NCI-H82 treated with DMSO at 0.1 percent for 48 hours (cell line): Measurements from ENCODE around the gene ERAL1.
"Not testable (repeated sequence)": the region's sequence is repeated elsewhere in the genome, so short reads cannot be mapped to it uniquely, and the experiment has no call there.

Experiments used
- DNase-seq: peaks from one replicate; lab custom pipeline; 2025; ENCODE audit not compliant: unreplicated experiment; lab: John Stamatoyannopoulos, UW

ERAL1 gene

DNA sequence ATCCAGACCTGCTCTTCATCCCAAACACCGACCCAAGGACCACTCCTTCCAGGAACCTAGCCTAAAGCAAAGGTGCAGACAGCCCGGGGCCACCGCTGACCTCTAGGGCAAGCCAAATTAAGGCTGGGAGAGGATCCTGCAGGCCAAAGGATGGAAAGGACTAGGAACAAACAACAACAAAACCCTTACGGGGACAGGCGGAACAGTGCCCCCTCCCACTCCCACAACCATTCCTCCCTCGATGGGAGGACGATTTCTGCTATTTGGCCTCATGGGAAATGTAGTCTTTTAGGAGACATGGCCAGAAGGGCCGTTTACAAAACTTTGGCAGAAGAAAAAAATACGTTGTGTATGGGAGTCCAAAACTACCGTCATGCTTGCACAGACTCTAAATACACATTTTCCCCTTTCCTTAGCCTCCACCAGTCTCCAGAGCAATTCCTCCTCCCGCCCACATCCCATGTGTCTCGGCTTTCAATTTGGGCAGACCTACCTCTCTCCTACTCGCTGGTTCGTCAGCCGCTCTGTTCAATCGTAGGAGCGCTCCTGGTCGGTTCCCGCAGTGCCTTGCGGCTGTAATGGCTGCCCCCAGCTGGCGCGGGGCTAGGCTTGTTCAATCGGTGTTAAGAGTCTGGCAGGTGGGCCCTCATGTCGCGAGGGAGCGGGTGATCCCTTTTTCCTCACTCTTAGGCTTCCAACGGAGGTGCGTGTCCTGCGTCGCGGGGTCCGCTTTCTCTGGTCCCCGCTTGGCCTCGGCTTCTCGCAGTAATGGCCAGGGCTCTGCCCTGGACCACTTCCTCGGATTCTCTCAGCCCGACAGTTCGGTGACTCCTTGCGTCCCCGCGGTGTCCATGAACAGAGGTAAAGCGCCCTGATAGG is at the start of gene ERAL1:
TSS of gene ERAL1 (plus strand) at position 560 of the 879 bp plus-strand sequence. CDS start at position 579, 19 bp downstream.
- peak; percentile 83 for DNase-seq

DNA sequence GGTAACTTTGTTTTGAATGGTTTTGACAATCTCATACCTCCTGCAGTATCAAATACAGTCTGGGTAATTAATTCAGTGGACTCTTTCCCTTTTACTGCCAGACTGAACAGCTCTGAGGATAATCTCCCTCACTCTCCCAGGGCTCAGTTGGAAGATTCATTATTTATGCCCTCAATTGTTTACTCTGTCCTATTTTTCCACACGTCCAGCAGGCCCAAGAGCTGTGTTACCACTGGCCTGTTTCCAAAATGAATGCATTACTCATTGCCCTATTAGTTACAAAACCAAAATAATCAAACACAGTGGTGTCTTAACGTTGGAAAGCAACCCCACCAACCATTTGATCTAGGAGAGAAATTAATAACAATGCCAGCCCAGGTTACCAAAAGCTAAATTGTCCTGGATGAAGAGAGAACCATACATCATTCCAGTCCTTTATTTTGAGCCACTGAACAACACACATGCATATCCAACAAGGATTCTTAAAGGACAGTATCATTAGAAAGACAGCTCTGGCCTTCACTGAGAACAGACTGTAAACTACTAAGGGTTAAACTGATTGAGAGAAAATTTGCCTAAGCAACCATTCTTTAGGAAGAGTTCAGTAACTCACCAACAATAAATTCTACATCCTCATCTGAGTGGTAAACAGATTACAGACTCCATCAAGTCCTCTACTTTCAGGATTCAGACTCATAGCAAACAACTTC is 46.7 kb upstream of the ERAL1 start:
- no peak for DNase-seq

- DNase-seq = no peak
Measured at GRCh38 chr17:28810437-28810836, 44.4 kb upstream of the ERAL1 start.

- DNase-seq = peak; percentile 43
Measured at GRCh38 chr17:28811651-28812090, 43.1 kb upstream of the ERAL1 start.

GRCh38 chr17:28812091-28812747 is 42.6 kb upstream of the ERAL1 start:
- peak; percentile 97 for DNase-seq

GRCh38 chr17:28812748-28813377 is 42.0 kb upstream of the ERAL1 start:
- DNase-seq = peak; percentile 84

DNA sequence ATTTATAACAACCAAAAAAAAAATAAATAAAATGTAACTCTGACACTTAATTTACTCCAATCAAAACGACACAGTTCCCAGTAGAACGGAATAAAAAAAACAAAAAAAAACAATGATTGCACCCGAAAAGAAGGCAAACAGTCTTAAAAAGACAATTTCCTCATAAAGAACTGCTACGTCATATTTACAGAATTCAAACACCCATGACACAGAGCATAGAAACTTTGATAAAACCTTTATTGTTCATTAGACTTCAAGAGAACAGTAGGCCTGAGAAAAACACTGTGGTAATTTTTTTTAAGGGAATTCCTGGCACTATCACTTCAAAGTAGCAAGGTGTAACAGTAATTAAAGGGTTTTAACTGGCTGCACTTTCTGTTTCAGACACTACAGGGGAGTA is 38.3 kb upstream of the ERAL1 start:
- DNase-seq = no peak

- no peak for DNase-seq
Measured at GRCh38 chr17:28818819-28819221, 36.0 kb upstream of the ERAL1 start.

- DNase-seq = no peak
Measured at GRCh38 chr17:28819582-28819981, 35.2 kb upstream of the ERAL1 start.

DNA sequence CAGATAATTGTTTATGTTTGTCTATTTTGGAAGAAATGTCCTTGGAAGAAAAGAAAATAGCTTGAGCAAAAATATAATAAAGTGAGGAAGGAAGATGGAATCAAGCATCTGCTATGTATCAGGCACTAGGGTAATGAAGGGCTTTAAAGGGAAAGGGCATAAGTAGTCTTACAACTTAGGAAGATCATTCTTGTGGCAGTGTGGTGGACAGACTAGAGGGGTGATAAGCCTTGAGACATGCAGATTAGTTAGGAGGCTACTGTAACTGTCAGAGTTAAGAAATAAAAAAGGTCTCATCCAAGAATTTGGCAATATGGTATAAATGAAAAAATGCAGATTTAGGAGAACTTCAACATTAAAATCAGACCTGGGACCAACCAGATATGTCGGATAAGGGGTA is 27.1 kb upstream of the ERAL1 start:
- DNase-seq = no peak

- no peak for DNase-seq
Measured at GRCh38 chr17:28828294-28829040, 26.3 kb upstream of the ERAL1 start.

- DNase-seq = no peak
Measured at GRCh38 chr17:28834420-28834819, 20.4 kb upstream of the ERAL1 start.

DNA sequence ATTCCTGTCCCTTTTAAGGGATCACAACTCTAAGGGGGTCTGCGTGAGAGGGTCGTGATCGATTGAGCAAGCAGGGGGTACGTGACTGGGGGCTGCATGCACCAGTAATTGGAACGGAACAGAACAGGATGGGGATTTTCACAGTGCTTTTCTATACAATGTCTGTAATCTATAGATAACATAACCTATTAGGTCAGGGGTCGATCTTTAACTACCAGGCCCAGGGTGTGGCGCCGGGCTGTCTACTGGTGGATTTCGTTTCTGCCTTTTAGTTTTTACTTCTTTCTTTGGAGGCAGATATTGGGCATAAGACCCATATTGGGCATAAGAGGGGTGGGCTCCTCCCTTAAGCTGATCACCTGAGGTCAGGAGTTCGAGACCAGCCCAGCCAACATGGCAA is 18.3 kb upstream of the ERAL1 start:
- DNase-seq = not testable (repeated sequence)

DNA sequence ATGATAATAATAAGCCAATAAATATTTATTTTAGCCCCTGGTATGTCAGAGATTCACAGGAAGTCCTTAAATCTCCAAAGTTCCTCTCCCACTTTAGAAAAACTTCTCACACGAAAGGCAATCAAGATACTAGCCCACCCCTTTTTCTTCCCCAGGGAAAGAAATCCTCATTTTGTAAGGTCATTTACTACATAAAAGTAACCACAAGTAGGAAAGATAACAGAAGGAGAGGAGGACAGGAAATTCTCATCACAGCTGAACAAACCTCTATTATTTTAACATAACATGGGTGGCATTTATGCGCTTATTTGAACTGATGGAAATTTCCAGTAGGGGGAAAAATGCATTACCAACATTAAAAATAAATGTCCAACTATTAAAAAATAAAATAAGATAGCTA is 15.6 kb upstream of the ERAL1 start:
- DNase-seq = no peak

GRCh38 chr17:28841901-28842281 is 12.9 kb upstream of the ERAL1 start:
- DNase-seq = no peak

- DNase-seq = peak; percentile 66
Measured at GRCh38 chr17:28842282-28843012, 12.4 kb upstream of the ERAL1 start, which contains the start of gene FAM222B. Gene FAM222B (minus strand): TSS chr17:28842790. CDS start chr17:28766667, 76,123 bp downstream.

DNA sequence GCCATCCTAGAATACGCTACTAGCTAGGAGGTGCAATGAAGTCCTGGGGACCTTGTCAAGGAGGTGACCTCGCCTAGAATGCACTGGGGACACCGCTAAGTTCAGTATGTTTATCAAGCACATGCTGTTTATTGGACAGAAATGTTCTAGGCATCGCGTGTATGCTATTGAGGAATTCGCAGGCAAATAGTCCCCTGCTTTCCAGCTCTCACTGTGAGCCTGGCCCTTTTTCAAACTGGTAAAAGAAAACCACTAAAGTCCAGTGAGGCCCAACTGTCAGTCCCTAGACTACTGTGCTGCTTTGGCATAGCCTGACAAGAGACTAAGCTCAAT is 11.0 kb upstream of the ERAL1 start:
- no peak for DNase-seq

GRCh38 chr17:28846231-28846630 is 8.6 kb upstream of the ERAL1 start:
- DNase-seq = no peak

DNA sequence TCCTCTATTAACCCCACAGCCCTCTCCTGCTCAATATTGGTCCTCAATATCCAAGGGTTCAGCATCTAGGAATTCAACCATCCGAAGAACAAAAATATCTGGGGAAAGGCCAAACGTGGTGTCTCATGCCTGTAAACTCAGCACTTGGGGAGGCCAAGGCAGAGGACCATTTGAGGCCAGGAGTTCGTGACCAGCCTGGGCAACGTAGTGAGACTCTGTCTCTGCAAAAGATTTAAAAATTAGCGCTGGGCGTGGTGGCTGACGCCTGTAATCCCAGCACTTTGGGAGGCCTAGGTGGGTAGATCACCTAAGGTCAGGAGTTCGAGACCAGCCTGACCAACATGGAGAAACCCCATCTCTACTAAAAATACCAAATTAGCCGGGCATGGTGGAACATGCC is 8.1 kb upstream of the ERAL1 start:
- DNase-seq = not testable (repeated sequence)

DNA sequence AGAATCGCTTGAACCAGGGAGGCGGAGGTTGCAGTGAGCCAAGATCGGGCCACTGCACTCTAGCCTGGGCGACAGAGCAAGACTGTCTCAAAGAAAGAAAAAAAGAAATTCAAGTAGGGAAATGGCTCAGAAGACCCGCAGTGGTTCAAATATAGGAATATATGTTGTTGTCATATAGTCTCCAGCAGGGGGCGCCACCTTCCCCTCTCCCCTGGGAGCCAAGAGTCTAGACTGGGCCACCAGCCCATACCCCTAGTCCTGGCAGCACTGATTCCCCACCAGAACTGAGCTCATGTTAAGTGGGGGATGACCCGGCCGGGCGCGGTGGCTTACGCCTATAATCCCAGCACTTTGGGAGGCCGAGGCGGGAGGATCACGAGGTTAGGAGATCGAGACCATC is 6.1 kb upstream of the ERAL1 start:
- DNase-seq = peak; percentile 7
